H9 (cell line): Measurements from ENCODE around the gene TBC1D1. TPM values are rescaled to one million over a fixed set of nuclear protein-coding genes. Genes with fewer than 3 reads are reported as not detected.

Source experiments
- DNase-seq: peaks from one replicate; pipeline ENCODE4 v3.0.0-alpha.2; 2017
- H2AFZ ChIP-seq: one replicate; pipeline ENCODE4 v1.6.1; 2013; ENCODE audit warnings: mild to moderate bottlenecking, low read length, control low read depth, moderate library complexity
- H2AK5ac ChIP-seq: 2 replicates; pipeline ENCODE4 v1.6.1; 2013; ENCODE audit warnings: low read length, control low read depth, mixed read lengths; ENCODE audit not compliant: insufficient read length
- H2BK120ac ChIP-seq: one replicate; pipeline ENCODE4 v1.6.1; 2013; ENCODE audit warnings: low read depth, mild to moderate bottlenecking, low read length, control low read depth, inconsistent platforms; ENCODE audit not compliant: poor library complexity, severe bottlenecking
- H2BK12ac ChIP-seq: 2 replicates; pipeline ENCODE4 v1.6.1; 2013; ENCODE audit warnings: low read length, control low read depth, mixed read lengths, low read depth; ENCODE audit not compliant: insufficient read length
- H2BK15ac ChIP-seq: 2 replicates; pipeline ENCODE4 v1.6.1; 2013; ENCODE audit warnings: low read depth, low read length, control low read depth
- H2BK20ac ChIP-seq: one replicate; pipeline ENCODE4 v1.6.1; 2013; ENCODE audit warnings: low read depth, mild to moderate bottlenecking, low read length, control low read depth, inconsistent platforms; ENCODE audit not compliant: poor library complexity, severe bottlenecking
- H2BK5ac ChIP-seq: 2 replicates; pipeline ENCODE4 v1.6.1; 2013; ENCODE audit warnings: low read length, control low read depth, mixed read lengths; ENCODE audit not compliant: insufficient read length
- H3K14ac ChIP-seq: 2 replicates; pipeline ENCODE4 v1.6.1; 2013; ENCODE audit warnings: low read length, control low read depth; ENCODE audit not compliant: insufficient read depth
- H3K18ac ChIP-seq: 2 replicates; pipeline ENCODE4 v1.6.1; 2013; ENCODE audit warnings: low read depth, mild to moderate bottlenecking, mixed read lengths, low read length, control low read depth; ENCODE audit not compliant: insufficient read length
- H3K23ac ChIP-seq: 2 replicates; pipeline ENCODE4 v1.6.1; 2013; ENCODE audit warnings: low read length, control low read depth, mixed read lengths, low read depth; ENCODE audit not compliant: insufficient read length
- H3K23me2 ChIP-seq: 2 replicates; pipeline ENCODE4 v1.6.1; 2013; ENCODE audit warnings: low read depth, mild to moderate bottlenecking, mixed read lengths, low read length, control low read depth; ENCODE audit not compliant: insufficient read length, poor library complexity, severe bottlenecking
- H3K27ac ChIP-seq: 2 replicates; pipeline ENCODE4 v1.5.1; 2013; ENCODE audit warnings: low read length, control low read depth, mixed read lengths, low read depth; ENCODE audit not compliant: insufficient read length
- H3K27me3 ChIP-seq: 2 replicates; pipeline ENCODE4 v1.6.1; 2013; ENCODE audit warnings: low read length, control low read depth, inconsistent platforms; ENCODE audit not compliant: insufficient read depth
- H3K4ac ChIP-seq: 2 replicates; pipeline ENCODE4 v1.6.1; 2013; ENCODE audit warnings: low read depth, mild to moderate bottlenecking, control low read depth, inconsistent platforms, low read length, moderate library complexity
- H3K4me1 ChIP-seq: 2 replicates; pipeline ENCODE4 v1.6.1; 2013; ENCODE audit warnings: low read length, control low read depth, inconsistent platforms; ENCODE audit not compliant: insufficient read depth
- H3K4me2 ChIP-seq: 2 replicates; pipeline ENCODE4 v1.6.1; 2013; ENCODE audit warnings: low read length, control low read depth, mixed read lengths; ENCODE audit not compliant: insufficient read length, insufficient read depth
- H3K56ac ChIP-seq: 2 replicates; pipeline ENCODE4 v1.6.1; 2013; ENCODE audit warnings: low read depth, mild to moderate bottlenecking, mixed read lengths, low read length, control low read depth; ENCODE audit not compliant: insufficient read length
- H3K79me1 ChIP-seq: 2 replicates; pipeline ENCODE4 v1.6.1; 2013; ENCODE audit warnings: low read depth, mild to moderate bottlenecking, moderate library complexity, low read length, control low read depth, inconsistent platforms; ENCODE audit not compliant: insufficient read depth, poor library complexity, severe bottlenecking
- H3K79me2 ChIP-seq: 2 replicates; pipeline ENCODE4 v1.6.1; 2013; ENCODE audit warnings: low read length, control low read depth, inconsistent platforms; ENCODE audit not compliant: insufficient read depth
- H3K9ac ChIP-seq: 2 replicates; pipeline ENCODE4 v1.6.1; 2013; ENCODE audit warnings: low read length, control low read depth, mixed read lengths; ENCODE audit not compliant: insufficient read length; ENCODE audit errors: extremely low read depth
- H3K9me3 ChIP-seq: one replicate; pipeline ENCODE4 v1.6.1; 2013; ENCODE audit warnings: low read depth, low read length, inconsistent platforms; ENCODE audit not compliant: control insufficient read depth
- H3T11ph ChIP-seq: one replicate; pipeline ENCODE4 v1.6.1; 2013; ENCODE audit warnings: mild to moderate bottlenecking, low read length, control low read depth, inconsistent platforms
- H4K20me1 ChIP-seq: one replicate; pipeline ENCODE4 v1.6.1; 2013; ENCODE audit not compliant: control insufficient read depth, insufficient read length, insufficient read depth
- H4K5ac ChIP-seq: 2 replicates; pipeline ENCODE4 v1.6.1; 2013; ENCODE audit warnings: low read depth, mild to moderate bottlenecking, mixed read lengths, low read length, control low read depth; ENCODE audit not compliant: insufficient read length
- H4K8ac ChIP-seq: replicated peaks from 2 replicates; pipeline ENCODE4 v1.6.1; 2013; ENCODE audit warnings: low read length, control low read depth, mixed read lengths, low read depth; ENCODE audit not compliant: insufficient read length
- H4K91ac ChIP-seq: 2 replicates; pipeline ENCODE4 v1.6.1; 2013; ENCODE audit warnings: low read depth, mild to moderate bottlenecking, moderate library complexity, mixed read lengths, low read length, control low read depth; ENCODE audit not compliant: insufficient read length
- H3K27ac Mint-ChIP-seq, 3 experiments: 2 replicates in 2 of 3; 3 replicates in 1 of 3; pipeline ENCODE4 v1.8.0; 2020 to 2021; ENCODE audit warnings: mixed read lengths in 3 of 3, mild to moderate bottlenecking in 1 of 3, moderate library complexity in 1 of 3
- H3K27me3 Mint-ChIP-seq: 2 replicates; pipeline ENCODE4 v1.8.0; 2021; ENCODE audit warnings: low read depth, mild to moderate bottlenecking, moderate library complexity, mixed read lengths
- H3K36me3 Mint-ChIP-seq, 3 experiments: 2 replicates in 2 of 3; 3 replicates in 1 of 3; pipeline ENCODE4 v1.8.0; 2020 to 2021; ENCODE audit warnings: low read depth in 3 of 3, mixed read lengths in 3 of 3; ENCODE audit not compliant: insufficient read depth in 1 of 3
- H3K4me1 Mint-ChIP-seq, 2 experiments: 2 replicates each; pipeline ENCODE4 v1.8.0; 2020; ENCODE audit warnings: mixed read lengths in 2 of 2
- H3K4me3 Mint-ChIP-seq, 2 experiments: 2 replicates in 1 of 2; 3 replicates in 1 of 2; pipeline ENCODE4 v1.8.0; 2020 to 2021; ENCODE audit warnings: mild to moderate bottlenecking in 2 of 2, mixed read lengths in 2 of 2, moderate library complexity in 1 of 2
- H3K9me3 Mint-ChIP-seq, 2 experiments: 2 replicates in 1 of 2; 3 replicates in 1 of 2; pipeline ENCODE4 v1.8.0; 2020; ENCODE audit warnings: mild to moderate bottlenecking in 2 of 2, mixed read lengths in 2 of 2, moderate library complexity in 1 of 2
- WGBS: extraction: QIAGEN DNeasy Blood & Tissue Kit; methylation state at CpG from one replicate; pipeline ENCODE4 v1.1.7; 2013; ENCODE audit warnings: missing lambda C conversion rate, low lambda C conversion rate, mixed read lengths; ENCODE audit not compliant: insufficient read length; ENCODE audit errors: extremely low coverage; 5-methylcytosine and 5-hydroxymethylcytosine counted together
- total RNA-seq: library from RNA; stranded (reverse); gene quantifications from 2 replicates; pipeline ENCODE4 v1.2.1, GENCODE V29; 2021
- TF ChIP-seq, protein P1 (sequence below): fragments of 200-600 bp; sonication (generic); conservative IDR thresholded peaks from 3 replicates; pipeline ENCODE4 v1.8.0; 2021; ENCODE audit warnings: antibody characterized with exemption, mild to moderate bottlenecking

The TBC1D1 gene
- total RNA-seq, 1 experiment from 2014 or later, result 109 TPM

DNA sequence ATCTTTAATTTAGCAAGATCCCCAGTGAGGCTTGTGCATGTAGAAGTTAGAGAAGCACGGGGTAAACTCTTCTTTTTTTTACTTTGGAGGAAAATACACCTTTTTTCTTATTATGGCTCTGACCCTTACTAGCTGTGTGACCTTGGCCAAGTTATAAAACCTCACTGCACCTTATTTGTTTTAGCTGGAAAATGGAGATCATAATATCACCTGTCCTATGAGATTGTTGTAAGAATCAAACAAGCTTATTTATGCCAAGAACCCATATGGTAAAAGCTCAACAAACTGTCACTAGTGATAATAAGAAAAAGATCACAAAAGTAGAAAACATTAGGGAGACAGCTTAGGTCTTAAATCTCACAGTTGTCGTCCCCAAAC lies 196.0 kb downstream of the TBC1D1 start:
- TF ChIP-seq, protein P1, sequence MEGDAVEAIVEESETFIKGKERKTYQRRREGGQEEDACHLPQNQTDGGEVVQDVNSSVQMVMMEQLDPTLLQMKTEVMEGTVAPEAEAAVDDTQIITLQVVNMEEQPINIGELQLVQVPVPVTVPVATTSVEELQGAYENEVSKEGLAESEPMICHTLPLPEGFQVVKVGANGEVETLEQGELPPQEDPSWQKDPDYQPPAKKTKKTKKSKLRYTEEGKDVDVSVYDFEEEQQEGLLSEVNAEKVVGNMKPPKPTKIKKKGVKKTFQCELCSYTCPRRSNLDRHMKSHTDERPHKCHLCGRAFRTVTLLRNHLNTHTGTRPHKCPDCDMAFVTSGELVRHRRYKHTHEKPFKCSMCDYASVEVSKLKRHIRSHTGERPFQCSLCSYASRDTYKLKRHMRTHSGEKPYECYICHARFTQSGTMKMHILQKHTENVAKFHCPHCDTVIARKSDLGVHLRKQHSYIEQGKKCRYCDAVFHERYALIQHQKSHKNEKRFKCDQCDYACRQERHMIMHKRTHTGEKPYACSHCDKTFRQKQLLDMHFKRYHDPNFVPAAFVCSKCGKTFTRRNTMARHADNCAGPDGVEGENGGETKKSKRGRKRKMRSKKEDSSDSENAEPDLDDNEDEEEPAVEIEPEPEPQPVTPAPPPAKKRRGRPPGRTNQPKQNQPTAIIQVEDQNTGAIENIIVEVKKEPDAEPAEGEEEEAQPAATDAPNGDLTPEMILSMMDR, result no peak
- no CpG with 5 or more reads among the region's 2 CpGs for WGBS
- Histone ChIP-seq H3K27ac (no peak overlapping the region), H3K79me1 (no peaks in the 10 kb centered on the region), H2BK12ac (no peak overlapping the region), H2BK20ac (no peak overlapping the region), H3K18ac (no peak overlapping the region), H3K27me3 (no peaks in the 10 kb centered on the region), H3K4ac (no peak overlapping the region), H2BK15ac (no peak overlapping the region), H3K9me3 (no peaks in the 10 kb centered on the region), H2AK5ac (no peak overlapping the region), H3K4me2 (no peak overlapping the region), H3T11ph (no peak overlapping the region), H4K91ac (peak overlapping the region; percentile 15), H4K8ac (no peak overlapping the region), H3K56ac (no peak overlapping the region), H4K5ac (no peak overlapping the region), H3K23me2 (no peaks in the 10 kb centered on the region), H2BK120ac (no peak overlapping the region), H4K20me1 (no peaks in the 10 kb centered on the region), H3K23ac (no peak overlapping the region), H3K79me2 (no peaks in the 10 kb centered on the region), H2BK5ac (no peak overlapping the region), H3K4me1 (peaks cover 10% of the 10 kb centered on the region; the same call in 1 of the 2 replicates), H3K14ac (no peak overlapping the region; the same call in 1 of the 2 replicates), H3K9ac (no peak overlapping the region), H2AFZ (no peak overlapping the region)
- Mint-ChIP-seq H3K27ac (peak overlapping the region in 1 of 3 experiments; percentile 99; a peak in 5 of 7 replicates), H3K9me3 (0 out of 5 replicates have a peak, but pooled peaks cover 0 to 2% of the 10 kb centered on the region in 2 experiments), H3K27me3 (no peaks in the 10 kb centered on the region), H3K36me3 (peaks cover 7 to 22% (median 13%) of the 10 kb centered on the region in 3 experiments), H3K4me3 (peak overlapping the region in 1 of 2 experiments; percentile 53; a peak in 2 of 5 replicates), H3K4me1 (peaks cover 31 to 34% of the 10 kb centered on the region in 2 experiments)
- no peak for DNase-seq
